Urinary bladder (tissue), 4 donors: ENCODE results near the gene PNLIPRP1. TPM values are rescaled to one million over a fixed set of nuclear protein-coding genes. Genes with fewer than 3 reads are reported as not detected.

Source experiments
- DNase-seq: peaks from one replicate; pipeline ENCODE4 v3.0.0-alpha.2; 2015; ENCODE audit errors: extremely low spot score
- H3K27ac ChIP-seq: one replicate; pipeline ENCODE4 v1.5.1; 2013; ENCODE audit warnings: low read depth, mild to moderate bottlenecking, moderate library complexity
- H3K36me3 ChIP-seq: one replicate; pipeline ENCODE4 v1.6.1; 2013; ENCODE audit warnings: mild to moderate bottlenecking, moderate library complexity; ENCODE audit not compliant: insufficient read depth
- H3K4me1 ChIP-seq: one replicate; pipeline ENCODE4 v1.6.1; 2013; ENCODE audit warnings: mild to moderate bottlenecking, moderate library complexity; ENCODE audit not compliant: insufficient read depth
- H3K4me3 ChIP-seq: one replicate; pipeline ENCODE4 v1.5.1; 2013; ENCODE audit warnings: low read depth, low read length
- WGBS: extraction: QIAGEN DNeasy Blood & Tissue Kit; methylation state at CpG from one replicate; pipeline ENCODE4 v1.1.7; 2013; 5-methylcytosine and 5-hydroxymethylcytosine counted together
- polyA plus RNA-seq: library from polyadenylated mRNA; stranded (reverse); fragments of 200-250 nt; gene quantifications from one replicate; pipeline ENCODE4 v1.2.3, GENCODE V29; 2013
- total RNA-seq: library from RNA; depleted of rRNA; stranded (reverse); fragments of >200 nt; gene quantifications from one replicate; pipeline ENCODE4 v1.2.3, GENCODE V29; 2014
- donor health status: healthy with polysubstance abuse.
- donor health status: healthy.

PNLIPRP1 gene
- total and polyA plus RNA-seq, 2 donors, result 0.11 TPM; not detected in 1

DNA sequence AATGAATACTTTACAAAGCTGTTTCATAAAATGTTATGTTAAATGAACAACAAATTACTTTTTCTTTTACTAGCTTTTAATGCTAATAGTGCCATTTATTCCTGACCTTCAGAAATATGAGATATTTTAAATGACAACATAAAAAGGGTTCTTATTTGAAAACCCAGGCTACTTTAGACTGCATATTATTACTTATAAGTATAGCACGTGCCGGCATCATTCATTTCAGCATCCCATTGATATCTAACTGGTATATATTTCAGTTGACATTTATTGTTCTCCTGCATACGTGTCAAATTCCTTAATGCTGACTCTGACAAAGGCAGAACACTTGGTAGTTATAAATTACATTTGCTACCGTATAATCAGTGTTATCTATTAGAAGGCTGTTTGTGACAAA lies 65.3 kb downstream of the PNLIPRP1 start:
- Histone ChIP-seq H3K4me1 (no peaks in the 10 kb centered on the region), H3K4me3 (no peak overlapping the region), H3K36me3 (no peaks in the 10 kb centered on the region), H3K27ac (no peak overlapping the region)
- no peak for DNase-seq
- 70% methylated on average over 4 of the region's 4 CpGs for WGBS

DNA sequence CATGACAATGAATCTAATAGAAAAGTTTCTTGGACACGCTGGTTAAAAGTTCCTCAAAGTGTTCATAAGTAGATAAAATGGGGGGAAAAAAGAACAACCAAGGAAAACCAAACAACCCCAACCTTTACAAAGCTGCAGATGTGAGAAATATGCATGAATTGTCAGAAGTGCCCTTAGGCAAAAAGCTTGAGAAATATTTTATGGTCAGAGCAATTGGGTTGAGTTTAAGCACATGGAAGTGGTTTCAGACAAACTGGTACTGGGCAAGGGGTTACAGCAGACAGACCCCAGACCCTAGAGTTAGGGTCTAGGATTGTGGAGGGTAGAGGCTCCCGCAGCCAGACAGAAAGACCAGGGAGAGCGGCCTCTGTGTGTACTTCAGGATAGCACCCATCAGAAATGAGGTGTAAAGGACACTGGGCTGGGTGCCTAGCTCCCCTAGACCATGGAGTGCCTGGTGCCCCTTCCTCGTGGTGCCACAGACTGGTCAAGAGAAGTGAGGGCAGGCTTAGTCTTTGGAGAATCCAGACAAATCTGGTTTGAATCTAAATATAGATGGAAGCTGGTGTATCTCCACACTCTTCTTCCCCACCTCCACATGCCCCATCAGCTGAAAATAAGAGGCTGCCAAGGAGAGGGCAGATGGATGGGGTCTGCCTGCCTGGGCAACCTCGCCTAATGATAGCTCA lies 67.2 kb downstream of the PNLIPRP1 start:
- Histone ChIP-seq H3K27ac (no peak overlapping the region), H3K36me3 (no peaks in the 10 kb centered on the region), H3K4me3 (no peak overlapping the region), H3K4me1 (no peaks in the 10 kb centered on the region)
- no peak for DNase-seq
- 87% methylated on average over 5 of the region's 5 CpGs for WGBS

Other genes starting within 250 kb of the PNLIPRP1 start
- not detected for gene PNLIPRP3, start 163.1 kb upstream of the PNLIPRP1 start, total RNA-seq
- gene PNLIPRP3, start 163.1 kb upstream of the PNLIPRP1 start, polyA plus RNA-seq, result 0.27 TPM
- gene PNLIP, start 45.0 kb upstream of the PNLIPRP1 start, total RNA-seq, result not detected
- 0.11 TPM for gene PNLIP, start 45.0 kb upstream of the PNLIPRP1 start, polyA plus RNA-seq
- not detected for gene PNLIPRP2, start 30.0 kb downstream of the PNLIPRP1 start, total RNA-seq
- 0.06 TPM for gene PNLIPRP2, start 30.0 kb downstream of the PNLIPRP1 start, polyA plus RNA-seq
- gene HSPA12A, start 151.6 kb downstream of the PNLIPRP1 start, total RNA-seq, result 24.4 TPM
- 9.1 TPM for gene HSPA12A, start 151.6 kb downstream of the PNLIPRP1 start, polyA plus RNA-seq